Limb (tissue), 2 donors: ENCODE data around the gene KCTD20.

ENCODE experiments used
- DNase-seq, 2 donors: peaks; one replicate each; pipeline ENCODE4 v3.0.0-alpha.2; 2016; ENCODE audit errors: extremely low spot score in 2 of 2

The KCTD20 gene

GRCh38 chr6:36525346-36525745 lies 82.5 kb downstream of the KCTD20 start:
- DNase-seq = no peak

- DNase-seq = no peak
These were observed 83.3 kb downstream of the KCTD20 start for GRCh38 chr6:36526066-36526465.

GRCh38 chr6:36533321-36533720 lies 90.5 kb downstream of the KCTD20 start:
- no peak for DNase-seq

GRCh38 chr6:36536873-36537547 lies 94.2 kb downstream of the KCTD20 start:
- no peak for DNase-seq

GRCh38 chr6:36539814-36540568 lies 97.2 kb downstream of the KCTD20 start:
- DNase-seq = no peak
